Measurements from ENCODE around the gene IER5L.

GRCh38 chr9:129181246-129181645, 3.2 kb upstream of the IER5L start:
- TF ChIP-seq POLR2A (IDR thresholded peaks at IDR 0.05) = no peak
- no peak for TF ChIP-seq CTCF (IDR thresholded peaks at IDR 0.05)
